ENCODE measurements around the gene ITGAD. TPM values are rescaled to one million over a fixed set of nuclear protein-coding genes. Genes with fewer than 3 reads are reported as not detected.

The ITGAD gene
- total and polyA plus RNA-seq, 2 donors (not counting 1 experiment from before 2014, with no cell fraction given) = 0.19 TPM; not detected in 1

DNA sequence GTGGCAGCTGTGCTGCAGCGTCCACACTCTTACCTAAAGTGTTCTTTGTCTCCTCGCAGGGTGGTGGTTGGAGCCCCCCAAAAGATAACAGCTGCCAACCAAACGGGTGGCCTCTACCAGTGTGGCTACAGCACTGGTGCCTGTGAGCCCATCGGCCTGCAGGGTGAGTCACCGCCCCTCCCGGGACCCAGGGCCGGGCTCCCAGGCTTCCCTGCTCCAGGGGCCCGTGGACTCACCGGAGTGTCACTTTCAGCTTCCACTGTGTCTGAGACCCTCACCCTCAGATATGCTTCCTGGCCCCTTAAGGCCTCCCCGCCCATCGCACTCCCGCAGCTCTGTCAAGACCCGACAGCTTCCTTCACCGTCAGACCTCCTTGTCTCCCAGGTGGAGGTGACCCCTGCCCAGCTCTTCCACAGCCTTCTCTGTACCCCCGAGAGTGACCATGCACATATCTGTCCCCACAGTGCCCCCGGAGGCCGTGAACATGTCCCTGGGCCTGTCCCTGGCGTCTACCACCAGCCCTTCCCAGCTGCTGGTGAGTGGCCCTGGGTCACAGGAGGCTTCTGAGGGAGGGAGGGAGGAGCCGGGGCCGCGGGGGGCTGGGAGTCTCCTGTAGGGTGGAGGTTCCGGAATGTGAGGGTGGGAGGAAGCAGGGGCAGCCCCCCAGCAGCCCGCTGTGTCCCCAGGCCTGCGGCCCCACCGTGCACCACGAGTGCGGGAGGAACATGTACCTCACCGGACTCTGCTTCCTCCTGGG lies 36.4 kb upstream of the ITGAD start:
- H3K36me3 ChIP-seq (replicated peaks in 1 of 2; ENCODE audit: control extremely low read depth in 1 of 2, control insufficient read depth in 1 of 2, extremely low read depth in 1 of 2, insufficient read depth in 2 of 2, low read length in 1 of 2) = peaks cover 0 to 2% of the 10 kb centered on the region in 2 experiments
- H3K27ac ChIP-seq (ENCODE audit: low read length in 2 of 2) = no peak overlapping the region
- peak overlapping the region; percentile 30 for H3K4me2 ChIP-seq (replicated peaks; ENCODE audit: low read depth, low read length, poor library complexity, severe bottlenecking)
- whole genome bisulfite sequencing (ENCODE audit: insufficient coverage) = 65% methylated on average over 26 of the region's 28 CpGs
- ATAC-seq (ENCODE audit: low read depth) = no peak
- H3K9me3 Mint-ChIP-seq (ENCODE audit: insufficient read depth) = no peaks in the 10 kb centered on the region
- no peaks in the 10 kb centered on the region for H4K20me1 ChIP-seq (ENCODE audit: control insufficient read depth, insufficient read depth, low read length, poor library complexity, severe bottlenecking)
- ChIA-PET CTCF (interaction anchor here (1.8 kb wide), 1 partner anchor 23 kb away, joined by 8 read pairs; no protein-coding TSS in a partner anchor), POLR2A (no interaction called here)
- H3K9ac ChIP-seq (ENCODE audit: low read length) = no peak overlapping the region
- intact Hi-C loops (cut with micrococcal nuclease) = no loop called here
- H3K4me1 Mint-ChIP-seq = peaks cover 50% of the 10 kb centered on the region
- peak overlapping the region in 1 of 5 experiments; percentile 57 for H3K4me3 ChIP-seq (ENCODE audit: control extremely low read depth in 1 of 5, extremely low read depth in 1 of 5, insufficient read depth in 1 of 5, low read depth in 2 of 5, low read length in 4 of 5)
- peak overlapping the region; percentile 81 for H3K27ac Mint-ChIP-seq
- no peaks in the 10 kb centered on the region for H3K27me3 Mint-ChIP-seq
- TF ChIP-seq, protein P1, sequence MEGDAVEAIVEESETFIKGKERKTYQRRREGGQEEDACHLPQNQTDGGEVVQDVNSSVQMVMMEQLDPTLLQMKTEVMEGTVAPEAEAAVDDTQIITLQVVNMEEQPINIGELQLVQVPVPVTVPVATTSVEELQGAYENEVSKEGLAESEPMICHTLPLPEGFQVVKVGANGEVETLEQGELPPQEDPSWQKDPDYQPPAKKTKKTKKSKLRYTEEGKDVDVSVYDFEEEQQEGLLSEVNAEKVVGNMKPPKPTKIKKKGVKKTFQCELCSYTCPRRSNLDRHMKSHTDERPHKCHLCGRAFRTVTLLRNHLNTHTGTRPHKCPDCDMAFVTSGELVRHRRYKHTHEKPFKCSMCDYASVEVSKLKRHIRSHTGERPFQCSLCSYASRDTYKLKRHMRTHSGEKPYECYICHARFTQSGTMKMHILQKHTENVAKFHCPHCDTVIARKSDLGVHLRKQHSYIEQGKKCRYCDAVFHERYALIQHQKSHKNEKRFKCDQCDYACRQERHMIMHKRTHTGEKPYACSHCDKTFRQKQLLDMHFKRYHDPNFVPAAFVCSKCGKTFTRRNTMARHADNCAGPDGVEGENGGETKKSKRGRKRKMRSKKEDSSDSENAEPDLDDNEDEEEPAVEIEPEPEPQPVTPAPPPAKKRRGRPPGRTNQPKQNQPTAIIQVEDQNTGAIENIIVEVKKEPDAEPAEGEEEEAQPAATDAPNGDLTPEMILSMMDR (IDR thresholded peaks at IDR 0.05) = no peak
- TF ChIP-seq EZH2 (IDR thresholded peaks at IDR 0.05; ENCODE audit: borderline replicate concordance, insufficient read depth, low read depth, low read length, poor library complexity, severe bottlenecking) = no peak
- DNase-seq = no peak
- H3K4me1 ChIP-seq (ENCODE audit: control insufficient read depth in 2 of 2, insufficient read depth in 2 of 2, low read length in 2 of 2) = peaks cover 37 to 66% of the 10 kb centered on the region in 2 donors
- H2AFZ ChIP-seq (ENCODE audit: insufficient read depth, low read depth, low read length, poor library complexity, severe bottlenecking) = peak overlapping the region; percentile 33
- H3K79me2 ChIP-seq (ENCODE audit: control insufficient read depth, insufficient read depth, low read length) = peaks cover 2% of the 10 kb centered on the region
- peak overlapping the region; percentile 37 for H3K4me3 Mint-ChIP-seq
- no peaks in the 10 kb centered on the region for H3K9me3 ChIP-seq (ENCODE audit: control extremely low read depth in 1 of 3, control insufficient read depth in 2 of 3, insufficient read depth in 1 of 3, low read length in 2 of 3)
- no peaks in the 10 kb centered on the region for H3K27me3 ChIP-seq (replicated peaks in 1 of 4; ENCODE audit: control extremely low read depth in 1 of 4, control insufficient read depth in 3 of 4, insufficient read depth in 4 of 4, low read length in 3 of 4)
